H9 (cell line): ENCODE results near the gene MROH2B. TPM values are rescaled to one million over a fixed set of nuclear protein-coding genes. Genes with fewer than 3 reads are reported as not detected.

Experiments used
- DNase-seq: peaks from one replicate; pipeline ENCODE4 v3.0.0-alpha.2; 2017
- H2AFZ ChIP-seq: one replicate; pipeline ENCODE4 v1.6.1; 2013; ENCODE audit warnings: mild to moderate bottlenecking, low read length, control low read depth, moderate library complexity
- H2AK5ac ChIP-seq: 2 replicates; pipeline ENCODE4 v1.6.1; 2013; ENCODE audit warnings: low read length, control low read depth, mixed read lengths; ENCODE audit not compliant: insufficient read length
- H2BK120ac ChIP-seq: one replicate; pipeline ENCODE4 v1.6.1; 2013; ENCODE audit warnings: low read depth, mild to moderate bottlenecking, low read length, control low read depth, inconsistent platforms; ENCODE audit not compliant: poor library complexity, severe bottlenecking
- H2BK12ac ChIP-seq: 2 replicates; pipeline ENCODE4 v1.6.1; 2013; ENCODE audit warnings: low read length, control low read depth, mixed read lengths, low read depth; ENCODE audit not compliant: insufficient read length
- H2BK15ac ChIP-seq: 2 replicates; pipeline ENCODE4 v1.6.1; 2013; ENCODE audit warnings: low read depth, low read length, control low read depth
- H2BK20ac ChIP-seq: one replicate; pipeline ENCODE4 v1.6.1; 2013; ENCODE audit warnings: low read depth, mild to moderate bottlenecking, low read length, control low read depth, inconsistent platforms; ENCODE audit not compliant: poor library complexity, severe bottlenecking
- H2BK5ac ChIP-seq: 2 replicates; pipeline ENCODE4 v1.6.1; 2013; ENCODE audit warnings: low read length, control low read depth, mixed read lengths; ENCODE audit not compliant: insufficient read length
- H3K14ac ChIP-seq: 2 replicates; pipeline ENCODE4 v1.6.1; 2013; ENCODE audit warnings: low read length, control low read depth; ENCODE audit not compliant: insufficient read depth
- H3K18ac ChIP-seq: 2 replicates; pipeline ENCODE4 v1.6.1; 2013; ENCODE audit warnings: low read depth, mild to moderate bottlenecking, mixed read lengths, low read length, control low read depth; ENCODE audit not compliant: insufficient read length
- H3K23ac ChIP-seq: 2 replicates; pipeline ENCODE4 v1.6.1; 2013; ENCODE audit warnings: low read length, control low read depth, mixed read lengths, low read depth; ENCODE audit not compliant: insufficient read length
- H3K23me2 ChIP-seq: 2 replicates; pipeline ENCODE4 v1.6.1; 2013; ENCODE audit warnings: low read depth, mild to moderate bottlenecking, mixed read lengths, low read length, control low read depth; ENCODE audit not compliant: insufficient read length, poor library complexity, severe bottlenecking
- H3K27ac ChIP-seq: 2 replicates; pipeline ENCODE4 v1.5.1; 2013; ENCODE audit warnings: low read length, control low read depth, mixed read lengths, low read depth; ENCODE audit not compliant: insufficient read length
- H3K27me3 ChIP-seq: 2 replicates; pipeline ENCODE4 v1.6.1; 2013; ENCODE audit warnings: low read length, control low read depth, inconsistent platforms; ENCODE audit not compliant: insufficient read depth
- H3K4ac ChIP-seq: 2 replicates; pipeline ENCODE4 v1.6.1; 2013; ENCODE audit warnings: low read depth, mild to moderate bottlenecking, control low read depth, inconsistent platforms, low read length, moderate library complexity
- H3K4me1 ChIP-seq: 2 replicates; pipeline ENCODE4 v1.6.1; 2013; ENCODE audit warnings: low read length, control low read depth, inconsistent platforms; ENCODE audit not compliant: insufficient read depth
- H3K4me2 ChIP-seq: 2 replicates; pipeline ENCODE4 v1.6.1; 2013; ENCODE audit warnings: low read length, control low read depth, mixed read lengths; ENCODE audit not compliant: insufficient read length, insufficient read depth
- H3K56ac ChIP-seq: 2 replicates; pipeline ENCODE4 v1.6.1; 2013; ENCODE audit warnings: low read depth, mild to moderate bottlenecking, mixed read lengths, low read length, control low read depth; ENCODE audit not compliant: insufficient read length
- H3K79me1 ChIP-seq: 2 replicates; pipeline ENCODE4 v1.6.1; 2013; ENCODE audit warnings: low read depth, mild to moderate bottlenecking, moderate library complexity, low read length, control low read depth, inconsistent platforms; ENCODE audit not compliant: insufficient read depth, poor library complexity, severe bottlenecking
- H3K79me2 ChIP-seq: 2 replicates; pipeline ENCODE4 v1.6.1; 2013; ENCODE audit warnings: low read length, control low read depth, inconsistent platforms; ENCODE audit not compliant: insufficient read depth
- H3K9ac ChIP-seq: 2 replicates; pipeline ENCODE4 v1.6.1; 2013; ENCODE audit warnings: low read length, control low read depth, mixed read lengths; ENCODE audit not compliant: insufficient read length; ENCODE audit errors: extremely low read depth
- H3K9me3 ChIP-seq: one replicate; pipeline ENCODE4 v1.6.1; 2013; ENCODE audit warnings: low read depth, low read length, inconsistent platforms; ENCODE audit not compliant: control insufficient read depth
- H3T11ph ChIP-seq: one replicate; pipeline ENCODE4 v1.6.1; 2013; ENCODE audit warnings: mild to moderate bottlenecking, low read length, control low read depth, inconsistent platforms
- H4K20me1 ChIP-seq: one replicate; pipeline ENCODE4 v1.6.1; 2013; ENCODE audit not compliant: control insufficient read depth, insufficient read length, insufficient read depth
- H4K5ac ChIP-seq: 2 replicates; pipeline ENCODE4 v1.6.1; 2013; ENCODE audit warnings: low read depth, mild to moderate bottlenecking, mixed read lengths, low read length, control low read depth; ENCODE audit not compliant: insufficient read length
- H4K8ac ChIP-seq: replicated peaks from 2 replicates; pipeline ENCODE4 v1.6.1; 2013; ENCODE audit warnings: low read length, control low read depth, mixed read lengths, low read depth; ENCODE audit not compliant: insufficient read length
- H4K91ac ChIP-seq: 2 replicates; pipeline ENCODE4 v1.6.1; 2013; ENCODE audit warnings: low read depth, mild to moderate bottlenecking, moderate library complexity, mixed read lengths, low read length, control low read depth; ENCODE audit not compliant: insufficient read length
- H3K27ac Mint-ChIP-seq, 3 experiments: 2 replicates in 2 of 3; 3 replicates in 1 of 3; pipeline ENCODE4 v1.8.0; 2020 to 2021; ENCODE audit warnings: mixed read lengths in 3 of 3, mild to moderate bottlenecking in 1 of 3, moderate library complexity in 1 of 3
- H3K27me3 Mint-ChIP-seq: 2 replicates; pipeline ENCODE4 v1.8.0; 2021; ENCODE audit warnings: low read depth, mild to moderate bottlenecking, moderate library complexity, mixed read lengths
- H3K36me3 Mint-ChIP-seq, 3 experiments: 2 replicates in 2 of 3; 3 replicates in 1 of 3; pipeline ENCODE4 v1.8.0; 2020 to 2021; ENCODE audit warnings: low read depth in 3 of 3, mixed read lengths in 3 of 3; ENCODE audit not compliant: insufficient read depth in 1 of 3
- H3K4me1 Mint-ChIP-seq, 2 experiments: 2 replicates each; pipeline ENCODE4 v1.8.0; 2020; ENCODE audit warnings: mixed read lengths in 2 of 2
- H3K4me3 Mint-ChIP-seq, 2 experiments: 2 replicates in 1 of 2; 3 replicates in 1 of 2; pipeline ENCODE4 v1.8.0; 2020 to 2021; ENCODE audit warnings: mild to moderate bottlenecking in 2 of 2, mixed read lengths in 2 of 2, moderate library complexity in 1 of 2
- H3K9me3 Mint-ChIP-seq, 2 experiments: 2 replicates in 1 of 2; 3 replicates in 1 of 2; pipeline ENCODE4 v1.8.0; 2020; ENCODE audit warnings: mild to moderate bottlenecking in 2 of 2, mixed read lengths in 2 of 2, moderate library complexity in 1 of 2
- CTCF ChIP-seq: fragments of 200-600 bp; sonication (generic); conservative IDR thresholded peaks from 3 replicates; pipeline ENCODE4 v1.8.0; 2021; ENCODE audit warnings: antibody characterized with exemption, mild to moderate bottlenecking
- WGBS: extraction: QIAGEN DNeasy Blood & Tissue Kit; methylation state at CpG from one replicate; pipeline ENCODE4 v1.1.7; 2013; ENCODE audit warnings: missing lambda C conversion rate, low lambda C conversion rate, mixed read lengths; ENCODE audit not compliant: insufficient read length; ENCODE audit errors: extremely low coverage; 5-methylcytosine and 5-hydroxymethylcytosine counted together
- total RNA-seq: library from RNA; stranded (reverse); gene quantifications from 2 replicates; pipeline ENCODE4 v1.2.1, GENCODE V29; 2021

The MROH2B gene
- total RNA-seq, 1 experiment from 2014 or later, result not detected

GRCh38 chr5:41004931-41005330, 66.2 kb downstream of the MROH2B start:
- H3K27ac ChIP-seq, result no peak overlapping the region
- no peaks in the 10 kb centered on the region for H3K79me2 ChIP-seq
- H3K4ac ChIP-seq, result no peak overlapping the region
- no peaks in the 10 kb centered on the region for H3K27me3 Mint-ChIP-seq
- H2BK5ac ChIP-seq, result no peak overlapping the region
- H2BK15ac ChIP-seq, result no peak overlapping the region
- no peaks in the 10 kb centered on the region; a peak in 1 of 5 replicates for H3K9me3 Mint-ChIP-seq
- H3T11ph ChIP-seq, result no peak overlapping the region
- H2BK120ac ChIP-seq, result no peak overlapping the region
- H3K18ac ChIP-seq, result no peak overlapping the region
- H3K9ac ChIP-seq, result no peak overlapping the region
- no peak for TF ChIP-seq CTCF
- H3K4me1 Mint-ChIP-seq, result peaks cover 0 to 3% of the 10 kb centered on the region in 2 experiments; a peak in 3 of 4 replicates
- no peak overlapping the region for H2AFZ ChIP-seq
- H3K4me1 ChIP-seq, result no peaks in the 10 kb centered on the region; the same call in 1 of the 2 replicates
- no peaks in the 10 kb centered on the region for H3K27me3 ChIP-seq
- DNase-seq, result no peak
- no peak overlapping the region for H4K8ac ChIP-seq
- no peak overlapping the region for H4K91ac ChIP-seq
- no peak overlapping the region for H3K4me2 ChIP-seq
- no peaks in the 10 kb centered on the region for H3K9me3 ChIP-seq
- H3K79me1 ChIP-seq, result no peaks in the 10 kb centered on the region
- H3K27ac Mint-ChIP-seq, result no peak overlapping the region
- no peak overlapping the region for H3K14ac ChIP-seq
- H2BK12ac ChIP-seq, result no peak overlapping the region
- no peaks in the 10 kb centered on the region for H3K36me3 Mint-ChIP-seq
- WGBS, result no CpG with 5 or more reads among the region's 7 CpGs
- no peak overlapping the region for H3K23ac ChIP-seq
- H2BK20ac ChIP-seq, result no peak overlapping the region
- no peaks in the 10 kb centered on the region for H4K20me1 ChIP-seq
- H2AK5ac ChIP-seq, result no peak overlapping the region
- H3K56ac ChIP-seq, result no peak overlapping the region
- no peaks in the 10 kb centered on the region for H3K23me2 ChIP-seq
- no peak overlapping the region for H3K4me3 Mint-ChIP-seq
- H4K5ac ChIP-seq, result no peak overlapping the region
